OCI-LY1 (cell line): ENCODE data around the gene CSN2.

Experiments used
- EZH2 ChIP-seq: fragments of 200-600 bp; sonication (generic), shearing (Covaris generic); IDR thresholded peaks from 2 replicates; pipeline ENCODE4 v1.8.0; 2017; ENCODE audit warnings: borderline replicate concordance, mixed run types, mild to moderate bottlenecking, antibody characterized with exemption, low read length, moderate library complexity, mixed read lengths
- TF ChIP-seq, protein P1 (sequence below): fragments of 200-600 bp; sonication (generic), shearing (Covaris generic); IDR thresholded peaks from 2 replicates; pipeline ENCODE4 v1.5.1; 2017; ENCODE audit warnings: mild to moderate bottlenecking, antibody characterized with exemption, low read length, moderate library complexity, mixed read lengths

- TF ChIP-seq, protein P1, sequence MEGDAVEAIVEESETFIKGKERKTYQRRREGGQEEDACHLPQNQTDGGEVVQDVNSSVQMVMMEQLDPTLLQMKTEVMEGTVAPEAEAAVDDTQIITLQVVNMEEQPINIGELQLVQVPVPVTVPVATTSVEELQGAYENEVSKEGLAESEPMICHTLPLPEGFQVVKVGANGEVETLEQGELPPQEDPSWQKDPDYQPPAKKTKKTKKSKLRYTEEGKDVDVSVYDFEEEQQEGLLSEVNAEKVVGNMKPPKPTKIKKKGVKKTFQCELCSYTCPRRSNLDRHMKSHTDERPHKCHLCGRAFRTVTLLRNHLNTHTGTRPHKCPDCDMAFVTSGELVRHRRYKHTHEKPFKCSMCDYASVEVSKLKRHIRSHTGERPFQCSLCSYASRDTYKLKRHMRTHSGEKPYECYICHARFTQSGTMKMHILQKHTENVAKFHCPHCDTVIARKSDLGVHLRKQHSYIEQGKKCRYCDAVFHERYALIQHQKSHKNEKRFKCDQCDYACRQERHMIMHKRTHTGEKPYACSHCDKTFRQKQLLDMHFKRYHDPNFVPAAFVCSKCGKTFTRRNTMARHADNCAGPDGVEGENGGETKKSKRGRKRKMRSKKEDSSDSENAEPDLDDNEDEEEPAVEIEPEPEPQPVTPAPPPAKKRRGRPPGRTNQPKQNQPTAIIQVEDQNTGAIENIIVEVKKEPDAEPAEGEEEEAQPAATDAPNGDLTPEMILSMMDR: no peak
- no peak for TF ChIP-seq EZH2
These were observed 33.9 kb upstream of the CSN2 start for GRCh38 chr4:69999420-69999819.
